GM19099 (cell line): ENCODE results near the gene MPG.

Source experiments
- POLR2A ChIP-seq: IDR thresholded peaks from 3 replicates; pipeline ENCODE4 v1.6.1; 2011; ENCODE audit warnings: low read depth; ENCODE audit not compliant: insufficient read length; ENCODE audit errors: extremely low read depth

Gene MPG

DNA sequence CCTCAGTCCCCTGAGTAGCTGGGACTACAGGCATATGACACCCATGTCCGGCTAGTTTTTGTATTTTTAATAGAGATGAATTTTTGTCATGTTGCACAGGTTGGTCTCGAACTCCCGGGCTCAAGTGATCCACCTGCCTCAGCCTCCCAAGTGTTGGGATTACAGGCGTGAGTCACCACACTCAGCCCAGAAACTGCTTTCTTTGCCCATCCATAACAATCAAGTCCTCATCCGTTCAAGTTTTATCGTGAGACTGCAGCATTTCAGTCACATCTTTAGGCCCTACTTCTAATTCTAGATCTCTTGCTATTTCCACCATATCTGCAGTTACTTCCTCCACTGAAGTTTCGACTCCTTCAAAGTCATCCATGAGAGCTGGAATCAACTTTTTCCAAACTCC lies 54.1 kb downstream of the MPG start:
- no peak for TF ChIP-seq POLR2A

DNA sequence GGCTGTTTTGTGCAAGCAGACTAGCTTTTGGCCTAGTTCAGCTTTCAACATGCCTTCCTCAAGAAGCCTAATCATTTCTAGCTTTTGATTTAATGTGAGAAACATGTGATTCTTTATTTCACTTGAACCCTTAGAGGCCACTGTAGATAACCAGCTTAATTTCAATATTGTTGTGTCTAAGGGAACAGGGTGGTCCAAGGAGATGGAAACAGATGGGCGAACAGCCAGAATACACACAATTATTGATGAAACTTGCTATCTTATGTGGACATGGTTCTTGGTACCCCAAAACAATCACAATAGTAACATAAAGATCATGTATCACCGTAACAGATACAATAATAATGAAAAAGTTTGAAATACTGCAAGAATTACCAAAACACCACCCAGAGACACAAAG lies 55.7 kb downstream of the MPG start:
- no peak for TF ChIP-seq POLR2A
